ENCODE results near the gene EFHD2.

DNA sequence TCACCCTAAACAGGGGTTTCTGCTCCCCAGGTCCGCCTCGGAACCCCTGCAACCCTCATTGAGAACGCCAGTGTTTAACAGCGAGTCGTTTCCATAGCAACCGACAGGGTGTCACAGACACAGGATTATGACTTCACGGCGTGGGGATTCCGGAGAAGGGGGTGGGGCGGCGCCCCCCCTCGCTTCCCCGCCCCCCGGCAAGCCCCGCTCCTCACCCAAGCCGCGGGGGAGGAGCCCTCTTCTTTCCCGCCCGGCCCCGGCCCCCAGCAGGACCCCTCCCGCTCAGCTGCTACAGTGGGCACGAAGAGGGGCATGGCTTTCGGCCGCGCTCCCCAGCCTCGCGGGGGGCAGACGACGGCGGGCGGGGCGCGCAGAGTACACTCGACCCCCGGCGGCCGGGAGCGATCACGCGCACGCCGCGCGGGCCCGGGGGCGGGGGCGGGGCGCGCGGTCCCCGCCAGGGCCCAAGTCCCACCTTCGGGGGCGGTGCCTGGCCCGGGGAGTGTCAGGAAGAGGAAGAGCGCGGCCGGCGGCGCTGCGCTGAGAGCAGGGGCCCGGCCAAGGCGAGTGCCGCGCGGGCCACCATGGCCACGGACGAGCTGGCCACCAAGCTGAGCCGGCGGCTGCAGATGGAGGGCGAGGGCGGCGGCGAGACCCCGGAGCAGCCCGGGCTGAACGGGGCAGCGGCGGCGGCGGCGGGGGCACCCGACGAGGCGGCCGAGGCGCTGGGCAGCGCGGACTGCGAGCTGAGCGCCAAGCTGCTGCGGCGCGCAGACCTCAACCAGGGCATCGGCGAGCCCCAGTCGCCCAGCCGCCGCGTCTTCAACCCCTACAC is at the start of gene EFHD2:
- TF ChIP-seq, protein P1, sequence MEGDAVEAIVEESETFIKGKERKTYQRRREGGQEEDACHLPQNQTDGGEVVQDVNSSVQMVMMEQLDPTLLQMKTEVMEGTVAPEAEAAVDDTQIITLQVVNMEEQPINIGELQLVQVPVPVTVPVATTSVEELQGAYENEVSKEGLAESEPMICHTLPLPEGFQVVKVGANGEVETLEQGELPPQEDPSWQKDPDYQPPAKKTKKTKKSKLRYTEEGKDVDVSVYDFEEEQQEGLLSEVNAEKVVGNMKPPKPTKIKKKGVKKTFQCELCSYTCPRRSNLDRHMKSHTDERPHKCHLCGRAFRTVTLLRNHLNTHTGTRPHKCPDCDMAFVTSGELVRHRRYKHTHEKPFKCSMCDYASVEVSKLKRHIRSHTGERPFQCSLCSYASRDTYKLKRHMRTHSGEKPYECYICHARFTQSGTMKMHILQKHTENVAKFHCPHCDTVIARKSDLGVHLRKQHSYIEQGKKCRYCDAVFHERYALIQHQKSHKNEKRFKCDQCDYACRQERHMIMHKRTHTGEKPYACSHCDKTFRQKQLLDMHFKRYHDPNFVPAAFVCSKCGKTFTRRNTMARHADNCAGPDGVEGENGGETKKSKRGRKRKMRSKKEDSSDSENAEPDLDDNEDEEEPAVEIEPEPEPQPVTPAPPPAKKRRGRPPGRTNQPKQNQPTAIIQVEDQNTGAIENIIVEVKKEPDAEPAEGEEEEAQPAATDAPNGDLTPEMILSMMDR (IDR thresholded peaks at IDR 0.05) = no peak
- no peak for TF ChIP-seq EP300 (IDR thresholded peaks at IDR 0.05)
- peak; percentile 41 to 94 (median 91) for TF ChIP-seq POLR2AphosphoS5 (IDR thresholded peaks at IDR 0.05)
